NCI-H2227 treated with DMSO at 0.1 percent for 48 hours (cell line): Measurements from ENCODE around the gene ANO2.

ENCODE experiments used
- DNase-seq: peaks from one replicate; lab custom pipeline; 2025; lab: John Stamatoyannopoulos, UW

The ANO2 gene

GRCh38 chr12:5581019-5581418, 364.0 kb downstream of the ANO2 start:
- no peak for DNase-seq

DNA sequence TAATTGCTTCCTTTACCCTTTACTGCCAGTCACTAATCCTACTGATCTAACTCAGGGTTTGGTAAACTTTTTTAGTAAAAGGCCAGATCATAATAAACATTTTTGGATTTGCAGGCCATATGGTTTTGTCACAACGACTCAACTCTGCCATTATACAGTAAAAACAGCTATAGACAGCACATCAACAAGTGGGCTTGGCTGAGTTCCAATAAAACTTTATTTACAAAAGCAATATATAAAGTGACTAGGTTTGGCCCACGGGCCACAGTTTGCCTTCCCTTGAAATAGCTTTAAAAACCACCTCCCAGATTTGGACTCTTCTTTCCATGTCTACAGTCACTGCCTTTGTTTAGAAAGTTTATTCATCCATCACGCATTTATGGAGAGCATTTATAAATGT, 366.3 kb downstream of the ANO2 start:
- DNase-seq, result no peak

- DNase-seq, result no peak
Measured at GRCh38 chr12:5577741-5578140, 367.3 kb downstream of the ANO2 start.

GRCh38 chr12:5577211-5577612, 367.8 kb downstream of the ANO2 start:
- DNase-seq, result no peak

DNA sequence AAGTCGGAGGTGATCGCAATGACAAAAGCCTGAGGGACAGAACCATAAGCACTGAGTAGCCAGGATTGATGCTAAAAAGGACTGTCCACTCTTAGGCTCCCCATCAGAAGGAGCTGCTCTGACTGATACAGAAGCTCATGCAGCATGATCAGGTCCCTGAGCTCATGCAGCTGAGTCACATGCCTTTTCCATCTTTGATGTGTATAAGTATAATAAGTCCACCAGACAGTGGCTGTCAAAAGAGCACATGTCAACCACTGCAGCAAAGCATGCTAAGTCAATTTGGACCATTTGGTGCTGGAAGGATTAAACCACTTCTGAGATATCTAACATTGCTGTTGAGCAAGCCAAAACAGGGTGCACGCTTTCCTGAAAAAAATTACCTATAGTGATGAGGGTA, 369.1 kb downstream of the ANO2 start:
- DNase-seq, result no peak

GRCh38 chr12:5575232-5575631, 369.8 kb downstream of the ANO2 start:
- no peak for DNase-seq

DNA sequence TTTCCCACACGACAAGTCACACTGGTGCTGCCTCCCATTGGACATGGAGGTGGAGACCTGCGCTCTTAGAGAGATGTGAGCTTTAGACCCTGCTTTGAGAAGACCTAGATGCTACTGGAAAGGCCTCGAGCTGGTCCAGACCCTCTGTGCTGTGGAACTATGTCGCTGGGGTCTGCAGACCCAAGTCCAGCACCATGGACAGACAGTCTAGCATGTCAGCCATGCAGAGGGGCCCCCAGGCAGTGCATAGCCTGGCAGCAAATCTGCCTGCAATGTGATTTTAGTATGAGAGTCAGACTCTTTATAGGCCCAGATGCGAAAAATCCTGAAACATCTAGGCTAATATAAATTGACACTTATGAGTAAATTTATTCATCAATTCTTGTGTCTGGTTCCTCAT, 371.7 kb downstream of the ANO2 start:
- no peak for DNase-seq

DNA sequence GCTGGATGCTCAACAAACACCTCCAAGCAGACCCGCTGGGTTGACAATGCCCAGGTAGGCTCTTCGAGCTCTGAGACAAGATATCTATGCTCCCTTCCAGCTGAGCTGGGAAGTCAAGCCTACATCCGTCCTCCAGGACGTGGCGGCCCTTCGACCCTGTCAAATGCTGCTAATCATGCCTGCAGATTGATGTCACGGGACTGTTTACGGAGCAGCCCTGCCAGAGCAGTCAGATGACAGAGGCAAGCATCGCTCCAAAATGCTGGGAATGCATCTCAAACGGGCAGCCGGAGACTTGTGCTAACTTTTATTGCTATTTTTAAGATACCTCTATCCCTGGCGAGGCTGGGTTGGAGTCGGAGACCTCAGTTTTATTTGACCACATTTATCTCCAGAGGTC, 373.9 kb downstream of the ANO2 start:
- DNase-seq, result no peak

GRCh38 chr12:5570416-5570815, 374.6 kb downstream of the ANO2 start:
- DNase-seq, result no peak

GRCh38 chr12:5568325-5568981, 376.6 kb downstream of the ANO2 start:
- DNase-seq, result no peak

DNA sequence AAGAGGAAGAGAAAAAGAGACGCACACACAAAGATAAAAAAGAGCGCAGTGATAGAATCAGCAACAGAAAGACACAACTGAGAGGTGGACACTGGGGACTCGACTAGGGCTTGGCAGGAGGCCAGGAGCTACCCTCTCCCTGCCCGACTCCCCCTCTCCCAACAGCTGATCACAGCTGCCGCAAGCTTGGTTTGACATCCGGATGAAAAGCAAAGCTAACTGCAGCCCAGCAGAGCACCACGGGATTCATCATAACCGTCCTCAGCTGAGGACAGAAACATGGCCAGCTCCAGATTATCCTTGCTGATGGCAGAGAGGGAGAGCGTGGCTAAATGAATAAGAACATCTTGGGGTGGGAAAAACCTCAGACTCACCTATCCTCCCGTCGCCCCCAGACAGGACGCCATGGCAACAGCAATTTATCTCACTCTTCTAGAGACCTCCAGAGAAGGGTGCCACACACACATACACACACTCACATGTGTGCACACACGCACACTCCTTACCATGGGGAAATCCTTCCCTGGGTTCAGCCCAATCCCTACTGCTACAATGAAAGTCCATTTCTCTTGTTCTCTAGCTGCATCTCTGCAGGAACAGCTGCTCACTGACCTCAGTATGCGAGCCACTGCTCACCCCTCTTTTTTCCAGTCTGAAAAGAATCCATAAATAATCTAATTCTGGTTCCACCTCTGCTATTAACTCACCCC, 377.9 kb downstream of the ANO2 start:
- peak; percentile 54 for DNase-seq

GRCh38 chr12:5565933-5566599, 379.0 kb downstream of the ANO2 start:
- DNase-seq, result no peak

DNA sequence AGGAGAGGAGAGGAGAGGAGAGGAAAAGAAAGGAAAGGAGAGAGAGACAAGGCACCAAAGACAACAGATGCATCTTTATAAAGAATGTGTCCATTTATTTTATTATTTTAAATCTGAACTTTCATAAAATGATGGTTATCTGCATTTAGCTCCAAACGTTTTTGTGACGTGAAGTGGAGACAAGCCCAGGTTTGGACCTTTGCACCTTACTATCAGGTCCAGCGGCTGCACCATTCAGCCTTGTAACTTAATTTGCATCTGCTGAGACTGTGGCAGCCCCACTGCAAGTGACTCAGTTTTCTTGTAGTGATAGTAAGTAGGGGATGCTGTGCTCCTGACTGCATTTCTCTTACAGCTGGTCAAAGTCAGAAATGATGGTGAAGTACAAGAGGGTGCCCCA, 382.5 kb downstream of the ANO2 start:
- DNase-seq, result no peak

GRCh38 chr12:5561846-5562245, 383.2 kb downstream of the ANO2 start:
- no peak for DNase-seq

GRCh38 chr12:5561057-5561456, 384.0 kb downstream of the ANO2 start:
- no peak for DNase-seq

GRCh38 chr12:5560265-5560664, 384.8 kb downstream of the ANO2 start:
- no peak for DNase-seq

GRCh38 chr12:5557906-5558305, 387.2 kb downstream of the ANO2 start:
- DNase-seq, result no peak

DNA sequence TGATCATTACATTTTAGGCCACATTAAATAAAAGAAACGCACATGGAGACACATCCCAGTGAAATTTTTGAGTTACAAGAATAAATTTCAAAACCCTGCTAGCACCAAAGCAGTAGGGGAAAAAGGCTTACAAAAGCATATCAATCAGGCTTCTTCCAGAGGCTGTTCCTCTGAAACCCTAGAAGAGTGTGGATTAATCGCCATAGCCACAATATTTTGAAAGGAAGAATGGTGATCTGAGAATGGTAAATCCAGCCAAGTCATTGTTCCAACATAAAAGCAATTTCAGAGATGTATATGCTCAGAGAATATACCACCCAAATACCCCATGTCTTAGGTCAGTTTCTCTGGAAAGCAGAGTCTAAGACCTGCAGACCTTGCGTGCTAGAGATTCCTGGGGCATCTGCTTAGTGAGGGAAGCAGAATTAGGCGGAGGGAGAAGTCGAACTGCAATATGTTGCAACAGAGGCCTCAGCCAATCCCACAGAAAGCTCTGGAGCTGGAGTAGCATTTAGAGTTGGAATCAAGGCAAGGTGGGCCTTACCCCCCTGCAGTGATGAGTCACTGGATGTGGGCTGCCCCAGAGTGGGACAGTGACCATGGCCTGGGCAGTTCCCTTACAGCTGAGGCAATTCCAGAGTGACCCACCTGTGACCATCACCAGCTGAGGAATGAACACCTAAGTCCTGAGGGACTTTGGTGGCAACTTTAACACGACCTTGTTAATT, 387.9 kb downstream of the ANO2 start:
- DNase-seq, result no peak

GRCh38 chr12:5556033-5556614, 388.9 kb downstream of the ANO2 start:
- DNase-seq, result no peak

DNA sequence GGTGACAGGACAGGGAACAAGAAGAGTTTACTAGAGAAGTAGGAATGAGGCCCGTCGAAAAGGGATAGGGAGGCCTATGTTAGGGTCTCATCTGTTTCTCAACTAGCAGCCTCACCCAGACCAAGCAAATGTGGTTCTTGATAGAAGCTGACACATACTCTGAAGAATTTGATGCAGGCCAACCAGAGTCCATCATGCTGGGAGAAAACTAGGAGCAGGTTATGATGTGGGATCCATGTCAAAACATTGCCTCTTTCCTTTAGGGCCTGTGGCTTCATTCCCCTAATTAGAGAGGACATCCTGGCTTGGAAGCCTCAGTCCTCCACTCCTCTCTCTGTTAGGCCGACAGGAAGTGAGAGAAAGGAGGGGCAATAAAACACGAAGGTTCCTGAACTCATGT, 390.3 kb downstream of the ANO2 start:
- DNase-seq, result no peak

DNA sequence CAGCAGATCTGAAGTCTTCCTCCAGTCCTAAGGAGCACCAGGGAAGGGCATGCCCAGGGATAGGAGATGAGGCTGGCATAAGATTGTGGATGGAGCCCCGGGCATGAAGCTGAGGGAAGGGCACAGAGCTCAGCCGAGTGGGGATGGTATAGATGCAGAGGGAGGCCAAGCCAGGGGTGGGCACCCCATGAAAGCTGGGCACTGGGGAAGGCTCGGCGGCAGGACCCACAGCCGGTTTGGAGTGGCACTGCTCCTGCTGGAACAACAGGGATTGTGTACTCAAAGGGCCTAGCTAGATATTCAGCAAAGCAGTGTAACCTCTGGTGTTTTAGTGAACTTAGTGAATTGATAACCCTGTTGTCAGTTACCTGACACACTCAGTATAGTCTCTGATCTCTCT, 396.0 kb downstream of the ANO2 start:
- no peak for DNase-seq
